Panc1 (cell line): ENCODE measurements around the gene CKLF. TPM values are rescaled to one million over a fixed set of nuclear protein-coding genes. Genes with fewer than 3 reads are reported as not detected.

Source experiments
- ATAC-seq: fragments of 200-7000 bp; cut with Tn5 transposase; 2 replicates; pipeline ENCODE4 v1.9.1; 2020; ENCODE audit warnings: mild to moderate bottlenecking, moderate library complexity
- BruUV-seq: library from RNA; stranded (reverse); fragments of 400-500 nt; replicated peaks from 2 replicates; lab custom pipeline; 2021; lab: Mats Ljungman, UMichigan
- CTCF ChIA-PET: fragments of 300-600 bp; sonication (Branson Sonifier 250); formaldehyde crosslinking; loops from one replicate; lab custom pipeline; 2022; ENCODE audit warnings: antibody characterized with exemption; lab: Charles Lee
- POLR2A ChIA-PET: fragments of 300-600 bp; sonication (Branson Sonifier 250); formaldehyde crosslinking; loops from one replicate; lab custom pipeline; 2022; ENCODE audit warnings: antibody characterized with exemption; lab: Charles Lee
- DNase-seq: peaks from one replicate; pipeline ENCODE4 v3.0.0-alpha.2; 2010; ENCODE audit warnings: low read depth, low spot score
- H3K27ac ChIP-seq: 2 replicates; pipeline ENCODE4 v1.5.1; 2011; ENCODE audit warnings: mild to moderate bottlenecking, low read length, inconsistent platforms
- H3K27me3 ChIP-seq: fragments of 200-500 bp; sonication (Bioruptor generic); 2 replicates; pipeline ENCODE4 v1.6.0; 2014; ENCODE audit warnings: low read length, inconsistent platforms; ENCODE audit not compliant: control insufficient read depth, insufficient read depth
- H3K36me3 ChIP-seq: fragments of 200-500 bp; sonication (Bioruptor generic); 2 replicates; pipeline ENCODE4 v1.5.1; 2014; ENCODE audit warnings: inconsistent platforms, mild to moderate bottlenecking, low read length, moderate library complexity; ENCODE audit not compliant: control insufficient read depth, insufficient read depth
- H3K4me1 ChIP-seq: 2 replicates; pipeline ENCODE4 v1.5.1; 2011; ENCODE audit warnings: inconsistent platforms, mild to moderate bottlenecking, low read length, moderate library complexity; ENCODE audit not compliant: control insufficient read depth, insufficient read depth
- H3K4me3 ChIP-seq, 2 experiments: 2 replicates each; pipeline ENCODE4 v1.5.1; 2011 to 2012; ENCODE audit warnings: low read depth in 2 of 2, low read length in 2 of 2, mild to moderate bottlenecking in 2 of 2, inconsistent platforms in 1 of 2, moderate library complexity in 1 of 2
- H3K9me3 ChIP-seq: fragments of 200-500 bp; sonication (Bioruptor generic); 2 replicates; pipeline ENCODE4 v1.5.1; 2014; ENCODE audit warnings: low read depth, mild to moderate bottlenecking, inconsistent platforms, low read length, moderate library complexity; ENCODE audit not compliant: control insufficient read depth, insufficient read depth
- POLR2AphosphoS5 ChIP-seq: IDR thresholded peaks from 2 replicates; pipeline ENCODE4 v1.6.1; 2012; ENCODE audit warnings: mild to moderate bottlenecking, low read depth, low read length, moderate library complexity
- REST ChIP-seq, 2 experiments: IDR thresholded peaks; 2 replicates each; pipeline ENCODE4 v1.6.1; 2011 to 2012; ENCODE audit warnings: low read depth in 2 of 2, control low read depth in 1 of 2, low read length in 1 of 2, mild to moderate bottlenecking in 1 of 2, moderate library complexity in 1 of 2; ENCODE audit not compliant: insufficient read depth in 1 of 2
- SIN3A ChIP-seq: IDR thresholded peaks from 2 replicates; pipeline ENCODE4 v1.6.1; 2012; ENCODE audit warnings: low read depth, mild to moderate bottlenecking, low read length, moderate library complexity, borderline replicate concordance; ENCODE audit not compliant: insufficient read depth
- TCF7L2 ChIP-seq: IDR thresholded peaks from 2 replicates; pipeline ENCODE4 v1.6.1; 2011; ENCODE audit warnings: mild to moderate bottlenecking, low read depth, low read length, inconsistent platforms
- in situ Hi-C: cut with HindIII; loops from 2 replicates; pipeline ENCODE4 v1.10.0; 2016; ENCODE audit warnings: low sequenced_read_pairs, low pct_unique_long_range_greater_than_20kb
- intact Hi-C: fragments of 100-400 bp; cut with micrococcal nuclease; formaldehyde crosslinking; loops from one replicate; pipeline ENCODE4 v1.10.0; 2022; ENCODE audit not compliant: unreplicated experiment
- total RNA-seq: library from RNA; stranded (reverse); gene quantifications from one replicate; pipeline ENCODE4 v1.2.1, GENCODE V29; 2021; ENCODE audit not compliant: unreplicated experiment
- TF ChIP-seq, protein P1 (sequence below): fragments of 450-650 bp; IDR thresholded peaks from 2 replicates; pipeline ENCODE4 v1.5.1; 2017; ENCODE audit warnings: mild to moderate bottlenecking

CKLF gene
- total RNA-seq, 1 experiment from 2014 or later = 88.1 TPM

DNA sequence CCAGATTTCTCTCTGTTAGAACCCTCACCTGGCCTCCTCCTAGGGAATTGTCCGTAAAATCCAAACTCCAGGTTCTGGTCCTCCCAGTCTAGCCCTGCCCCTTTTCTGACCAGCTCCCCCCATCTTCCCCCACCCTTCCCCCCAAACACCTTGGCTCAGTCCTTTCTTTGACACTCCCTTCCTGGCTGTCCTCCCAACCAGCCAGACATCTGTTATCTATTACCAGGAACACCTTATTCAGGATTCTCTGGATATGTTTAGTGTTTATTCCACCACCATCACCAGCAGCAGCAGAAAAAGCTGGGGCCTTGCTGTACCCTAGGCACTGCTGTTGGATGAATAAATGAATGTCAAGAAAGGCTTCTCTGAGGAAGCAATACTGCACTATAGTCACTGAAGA lies 48.1 kb downstream of the CKLF start:
- in situ Hi-C loops = no loop called here
- TF ChIP-seq TCF7L2 (no peak), POLR2AphosphoS5 (no peak), REST (IDR thresholded peaks at IDR 0.05; ENCODE audit: insufficient read depth in 1 of 2, low read depth in 2 of 2, low read length in 1 of 2) (no peak), SIN3A (no peak)
- TF ChIP-seq, protein P1, sequence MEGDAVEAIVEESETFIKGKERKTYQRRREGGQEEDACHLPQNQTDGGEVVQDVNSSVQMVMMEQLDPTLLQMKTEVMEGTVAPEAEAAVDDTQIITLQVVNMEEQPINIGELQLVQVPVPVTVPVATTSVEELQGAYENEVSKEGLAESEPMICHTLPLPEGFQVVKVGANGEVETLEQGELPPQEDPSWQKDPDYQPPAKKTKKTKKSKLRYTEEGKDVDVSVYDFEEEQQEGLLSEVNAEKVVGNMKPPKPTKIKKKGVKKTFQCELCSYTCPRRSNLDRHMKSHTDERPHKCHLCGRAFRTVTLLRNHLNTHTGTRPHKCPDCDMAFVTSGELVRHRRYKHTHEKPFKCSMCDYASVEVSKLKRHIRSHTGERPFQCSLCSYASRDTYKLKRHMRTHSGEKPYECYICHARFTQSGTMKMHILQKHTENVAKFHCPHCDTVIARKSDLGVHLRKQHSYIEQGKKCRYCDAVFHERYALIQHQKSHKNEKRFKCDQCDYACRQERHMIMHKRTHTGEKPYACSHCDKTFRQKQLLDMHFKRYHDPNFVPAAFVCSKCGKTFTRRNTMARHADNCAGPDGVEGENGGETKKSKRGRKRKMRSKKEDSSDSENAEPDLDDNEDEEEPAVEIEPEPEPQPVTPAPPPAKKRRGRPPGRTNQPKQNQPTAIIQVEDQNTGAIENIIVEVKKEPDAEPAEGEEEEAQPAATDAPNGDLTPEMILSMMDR = no peak
- CTCF ChIA-PET = no interaction called here

GRCh38 chr16:66601471-66601870 lies 49.1 kb downstream of the CKLF start:
- Histone ChIP-seq H3K36me3 (no peaks in the 10 kb centered on the region; the same call in 1 of the 2 replicates), H3K27me3 (no peaks in the 10 kb centered on the region), H3K27ac (no peak overlapping the region), H3K4me3 (no peak overlapping the region), H3K4me1 (peaks cover 9% of the 10 kb centered on the region), H3K9me3 (no peaks in the 10 kb centered on the region)
- no peak for TF ChIP-seq SIN3A
- TF ChIP-seq REST (IDR thresholded peaks at IDR 0.05; ENCODE audit: insufficient read depth in 1 of 2, low read depth in 2 of 2, low read length in 1 of 2) = no peak
- TF ChIP-seq, protein P1 = no peak
- TF ChIP-seq POLR2AphosphoS5 = no peak
- TF ChIP-seq TCF7L2 = no peak
- ATAC-seq (no peak), DNase-seq (no peak)
- CTCF ChIA-PET = no interaction called here
- POLR2A ChIA-PET = no interaction called here
- BruUV-seq = no TSS peak
- in situ Hi-C loops = no loop called here
- intact Hi-C loops = loop anchor here (10.0 kb wide), 1 partner anchor 197 kb away; no protein-coding TSS in a partner anchor

More for the DNA sequence above, 48.1 kb downstream of the CKLF start:
- no peaks in the 10 kb centered on the region for H3K9me3 ChIP-seq
- POLR2A ChIA-PET = interaction anchor here (0.7 kb wide), 1 partner anchor 1761 kb away, joined by 3 read pairs; no protein-coding TSS in a partner anchor
- no peaks in the 10 kb centered on the region for H3K27me3 ChIP-seq
- no peak overlapping the region for H3K4me3 ChIP-seq
- intact Hi-C loops = loop anchor here (10.0 kb wide), 1 partner anchor 196 kb away; no protein-coding TSS in a partner anchor
- H3K4me1 ChIP-seq = 0 out of 2 replicates have a peak, but pooled peaks cover 2% of the 10 kb centered on the region
- DNase-seq = no peak
- no peak overlapping the region for H3K27ac ChIP-seq
- no TSS peak for BruUV-seq
- H3K36me3 ChIP-seq = no peaks in the 10 kb centered on the region; the same call in 1 of the 2 replicates
- no peak for ATAC-seq
